ENCODE measurements around the gene ACTR6. TPM values are rescaled to one million over a fixed set of nuclear protein-coding genes. Genes with fewer than 3 reads are reported as not detected.
A peak's percentile ranks its signal among the peaks of the same experiment; 100 is the strongest.

The ACTR6 gene
- total RNA-seq, 1 donor from 2014 or later, result 20.4 TPM

DNA sequence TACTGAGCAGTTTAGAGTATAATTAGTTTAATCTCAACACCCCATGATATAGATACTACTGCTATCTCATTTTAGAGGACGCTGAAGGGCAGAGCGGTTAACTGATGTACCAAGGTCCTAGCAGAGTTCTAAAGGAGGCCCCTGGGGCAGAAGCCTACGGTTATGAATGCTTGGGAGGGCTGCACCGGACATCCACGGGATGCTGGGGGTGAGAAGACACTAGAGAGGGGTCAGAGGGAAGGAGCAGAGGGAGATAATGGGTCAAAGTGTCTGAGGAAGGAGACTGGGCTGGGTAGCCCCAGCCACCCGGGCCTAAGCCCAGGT lies 1.6 kb upstream of the ACTR6 start:
- TF ChIP-seq, protein P1, sequence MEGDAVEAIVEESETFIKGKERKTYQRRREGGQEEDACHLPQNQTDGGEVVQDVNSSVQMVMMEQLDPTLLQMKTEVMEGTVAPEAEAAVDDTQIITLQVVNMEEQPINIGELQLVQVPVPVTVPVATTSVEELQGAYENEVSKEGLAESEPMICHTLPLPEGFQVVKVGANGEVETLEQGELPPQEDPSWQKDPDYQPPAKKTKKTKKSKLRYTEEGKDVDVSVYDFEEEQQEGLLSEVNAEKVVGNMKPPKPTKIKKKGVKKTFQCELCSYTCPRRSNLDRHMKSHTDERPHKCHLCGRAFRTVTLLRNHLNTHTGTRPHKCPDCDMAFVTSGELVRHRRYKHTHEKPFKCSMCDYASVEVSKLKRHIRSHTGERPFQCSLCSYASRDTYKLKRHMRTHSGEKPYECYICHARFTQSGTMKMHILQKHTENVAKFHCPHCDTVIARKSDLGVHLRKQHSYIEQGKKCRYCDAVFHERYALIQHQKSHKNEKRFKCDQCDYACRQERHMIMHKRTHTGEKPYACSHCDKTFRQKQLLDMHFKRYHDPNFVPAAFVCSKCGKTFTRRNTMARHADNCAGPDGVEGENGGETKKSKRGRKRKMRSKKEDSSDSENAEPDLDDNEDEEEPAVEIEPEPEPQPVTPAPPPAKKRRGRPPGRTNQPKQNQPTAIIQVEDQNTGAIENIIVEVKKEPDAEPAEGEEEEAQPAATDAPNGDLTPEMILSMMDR (IDR thresholded peaks at IDR 0.05; ENCODE audit: unreplicated experiment), result no peak
- Mint-ChIP-seq H3K4me1 (ENCODE audit: unreplicated experiment) (peaks cover 13% of the 10 kb centered on the region), H3K9me3 (ENCODE audit: unreplicated experiment) (no peaks in the 10 kb centered on the region), H3K36me3 (ENCODE audit: low read depth, unreplicated experiment) (no peaks in the 10 kb centered on the region), H3K27ac (ENCODE audit: unreplicated experiment) (no peak overlapping the region), H3K27me3 (ENCODE audit: unreplicated experiment) (peaks cover 11% of the 10 kb centered on the region), H3K4me3 (ENCODE audit: unreplicated experiment) (peak overlapping the region; percentile 89)
- DNase-seq (ENCODE audit: low spot score), result no peak

DNA sequence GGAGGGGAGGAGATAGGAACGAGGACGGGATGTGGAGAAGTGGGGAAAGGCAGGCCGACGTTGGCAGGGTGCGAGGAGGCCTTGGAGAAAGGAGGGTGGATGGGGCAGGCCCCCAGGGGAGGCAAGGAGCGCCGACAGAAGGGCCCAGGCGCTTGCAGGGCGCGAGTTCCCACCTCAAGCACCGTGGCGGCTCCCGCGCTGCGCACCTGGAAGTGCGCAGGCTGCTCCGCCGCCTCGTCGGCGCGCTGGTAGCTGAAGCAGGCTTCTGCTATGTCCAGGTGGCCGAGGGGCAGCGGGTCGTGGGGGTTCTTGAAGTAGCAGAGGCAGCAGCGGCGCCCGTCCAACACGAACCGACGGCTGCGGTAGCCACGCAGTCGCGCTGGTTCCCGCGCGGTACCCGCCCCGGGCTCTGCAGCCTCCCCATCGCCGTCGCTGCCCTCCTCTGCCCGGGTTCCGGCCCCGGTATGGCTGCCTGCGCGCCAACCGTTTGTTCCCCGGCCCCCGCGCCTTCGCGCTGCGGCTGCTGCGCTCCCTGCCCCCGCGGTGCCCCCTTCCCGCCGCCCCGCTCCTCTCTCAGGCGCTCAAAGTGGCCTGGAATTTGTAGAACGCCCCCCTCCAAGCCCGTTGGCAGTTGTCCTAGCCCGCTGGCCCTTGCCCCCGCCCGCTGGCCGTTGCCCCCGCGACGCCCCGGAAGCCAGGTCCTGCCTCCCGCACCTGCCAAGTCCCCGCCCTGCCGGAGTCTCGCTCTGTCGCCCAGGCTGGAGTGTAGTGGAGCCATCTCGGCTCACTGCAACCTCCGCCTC lies 1.1 kb upstream of the ACTR6 start:
- Mint-ChIP-seq H3K27me3 (ENCODE audit: unreplicated experiment) (peaks cover 11% of the 10 kb centered on the region), H3K9me3 (ENCODE audit: unreplicated experiment) (no peaks in the 10 kb centered on the region), H3K27ac (ENCODE audit: unreplicated experiment) (no peak overlapping the region), H3K4me1 (ENCODE audit: unreplicated experiment) (peaks cover 13% of the 10 kb centered on the region), H3K4me3 (ENCODE audit: unreplicated experiment) (peak overlapping the region; percentile 97), H3K36me3 (ENCODE audit: low read depth, unreplicated experiment) (no peaks in the 10 kb centered on the region)
- TF ChIP-seq, protein P1 (IDR thresholded peaks at IDR 0.05; ENCODE audit: unreplicated experiment), result no peak
- DNase-seq (ENCODE audit: low spot score), result peak; percentile 40

DNA sequence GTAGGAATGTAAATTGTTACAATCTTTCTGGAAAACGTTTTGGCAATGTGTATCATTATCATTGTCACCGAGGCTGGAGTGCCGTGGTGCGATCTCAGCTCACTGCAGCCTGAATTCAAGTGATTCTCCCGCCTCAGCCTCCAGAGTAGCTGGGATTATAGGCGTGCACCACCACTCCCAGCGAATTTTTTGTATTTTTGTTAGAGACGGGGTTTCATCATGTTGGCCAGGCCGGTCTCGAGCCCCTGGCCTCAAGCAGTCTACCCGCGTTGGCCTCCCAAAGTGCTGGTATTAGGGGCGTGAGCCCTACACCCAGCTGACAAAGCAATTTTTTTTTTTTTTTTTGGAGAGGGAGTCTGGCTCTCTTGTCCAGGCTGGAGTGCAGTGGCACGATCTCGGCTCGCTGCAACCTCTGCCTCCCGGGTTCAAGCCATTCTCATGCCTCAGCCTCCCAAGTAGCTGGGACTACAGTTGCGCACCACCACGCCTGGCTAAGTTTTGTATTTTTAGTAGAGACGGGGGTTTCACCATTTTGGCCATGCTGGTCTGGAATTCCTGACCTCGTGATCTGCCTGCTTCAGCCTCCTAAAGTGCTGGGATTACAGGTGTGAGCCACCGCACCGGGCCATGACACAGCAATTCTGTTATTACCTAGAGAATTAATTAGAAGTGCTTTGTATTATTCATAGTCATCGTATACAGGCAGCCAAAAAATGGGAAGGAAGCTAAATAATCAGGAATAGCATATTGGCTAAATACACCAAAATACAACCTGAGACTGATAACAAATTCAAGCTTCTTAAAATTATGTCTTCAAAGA lies 1.2 kb downstream of the ACTR6 start:
- H3K36me3 Mint-ChIP-seq (ENCODE audit: low read depth, unreplicated experiment), result no peaks in the 10 kb centered on the region
- TF ChIP-seq, protein P1 (IDR thresholded peaks at IDR 0.05; ENCODE audit: unreplicated experiment), result no peak
- H3K4me1 Mint-ChIP-seq (ENCODE audit: unreplicated experiment), result peaks cover 13% of the 10 kb centered on the region
- H3K4me3 Mint-ChIP-seq (ENCODE audit: unreplicated experiment), result peak overlapping the region; percentile 97
- H3K9me3 Mint-ChIP-seq (ENCODE audit: unreplicated experiment), result no peaks in the 10 kb centered on the region
- H3K27me3 Mint-ChIP-seq (ENCODE audit: unreplicated experiment), result peaks cover 11% of the 10 kb centered on the region
- peak overlapping the region; percentile 92 for H3K27ac Mint-ChIP-seq (ENCODE audit: unreplicated experiment)
- DNase-seq (ENCODE audit: low spot score), result no peak

DNA sequence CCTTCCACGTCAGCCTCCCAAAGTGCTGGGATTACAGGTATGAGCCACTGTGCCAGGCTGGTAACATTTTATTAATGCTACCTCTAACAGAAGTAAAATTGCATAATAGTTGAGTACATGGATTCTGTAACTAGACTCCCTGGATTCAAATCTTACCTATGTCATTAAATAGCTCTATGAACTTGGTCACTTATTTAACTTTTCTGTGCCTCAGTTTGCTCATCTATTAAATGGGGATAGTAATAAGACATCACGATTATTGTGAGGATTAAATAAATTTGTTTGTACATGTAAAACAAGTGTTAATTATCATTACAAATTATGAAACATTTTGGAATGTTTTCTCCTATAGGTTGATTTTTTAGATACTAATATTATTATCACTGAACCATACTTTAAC lies 6.7 kb downstream of the ACTR6 start:
- H3K27me3 Mint-ChIP-seq (ENCODE audit: unreplicated experiment), result no peaks in the 10 kb centered on the region
- no peaks in the 10 kb centered on the region for H3K9me3 Mint-ChIP-seq (ENCODE audit: unreplicated experiment)
- TF ChIP-seq, protein P1 (IDR thresholded peaks at IDR 0.05; ENCODE audit: unreplicated experiment), result no peak
- no peak for DNase-seq (ENCODE audit: low spot score)
- no peaks in the 10 kb centered on the region for H3K4me1 Mint-ChIP-seq (ENCODE audit: unreplicated experiment)
- H3K36me3 Mint-ChIP-seq (ENCODE audit: low read depth, unreplicated experiment), result peaks cover 3% of the 10 kb centered on the region
- H3K4me3 Mint-ChIP-seq (ENCODE audit: unreplicated experiment), result peak overlapping the region; percentile 2
- no peak overlapping the region for H3K27ac Mint-ChIP-seq (ENCODE audit: unreplicated experiment)

DNA sequence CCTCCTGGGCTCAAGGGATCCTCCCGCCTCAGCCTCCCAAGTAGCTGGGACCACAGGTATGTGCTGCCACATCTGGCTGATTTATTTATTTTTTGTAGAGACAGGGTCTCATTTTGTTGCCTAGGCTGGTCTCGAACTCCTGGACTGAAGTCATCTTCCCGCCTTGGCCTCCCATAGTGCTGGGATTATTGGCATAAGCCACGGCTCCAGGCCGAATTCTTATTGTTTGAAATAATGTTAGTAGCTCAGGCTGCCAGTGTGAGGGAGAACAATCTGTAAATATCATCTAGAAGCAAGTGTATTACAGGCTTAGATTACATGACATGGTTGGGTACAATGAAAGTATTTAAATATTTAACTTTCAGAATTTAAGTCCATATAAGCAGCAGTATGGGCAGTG lies 8.2 kb downstream of the ACTR6 start:
- Mint-ChIP-seq H3K27ac (ENCODE audit: unreplicated experiment) (no peak overlapping the region), H3K36me3 (ENCODE audit: low read depth, unreplicated experiment) (peaks cover 3% of the 10 kb centered on the region), H3K9me3 (ENCODE audit: unreplicated experiment) (no peaks in the 10 kb centered on the region), H3K27me3 (ENCODE audit: unreplicated experiment) (no peaks in the 10 kb centered on the region), H3K4me1 (ENCODE audit: unreplicated experiment) (no peaks in the 10 kb centered on the region), H3K4me3 (ENCODE audit: unreplicated experiment) (no peak overlapping the region)
- DNase-seq (ENCODE audit: low spot score), result no peak
- TF ChIP-seq, protein P1 (IDR thresholded peaks at IDR 0.05; ENCODE audit: unreplicated experiment), result no peak
